ENCODE measurements around the gene LRCH1. TPM values are rescaled to one million over a fixed set of nuclear protein-coding genes. Genes with fewer than 3 reads are reported as not detected.

The LRCH1 gene
- total RNA-seq, 1 donor from 2014 or later, result 12.5 TPM

DNA sequence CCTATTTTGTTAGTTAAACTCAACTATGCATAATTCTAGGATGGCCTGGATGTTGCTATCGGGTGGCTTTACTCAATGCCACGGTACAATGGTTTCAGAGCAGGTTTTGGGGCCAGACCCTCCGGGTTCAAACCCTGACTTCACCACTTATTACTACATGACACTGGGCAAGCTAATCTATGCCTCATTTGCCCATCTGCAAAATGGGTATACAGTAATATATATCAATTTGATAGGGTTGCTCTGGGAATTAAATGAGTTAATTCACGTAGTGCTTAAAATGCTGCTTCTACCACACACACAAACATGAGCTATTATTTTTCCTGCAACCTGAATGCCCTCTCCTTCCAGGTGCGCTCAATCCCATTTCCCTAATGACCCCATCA, 243.2 kb downstream of the LRCH1 start:
- intact Hi-C loops (cut with micrococcal nuclease), result no loop called here
- ATAC-seq, result no peak

DNA sequence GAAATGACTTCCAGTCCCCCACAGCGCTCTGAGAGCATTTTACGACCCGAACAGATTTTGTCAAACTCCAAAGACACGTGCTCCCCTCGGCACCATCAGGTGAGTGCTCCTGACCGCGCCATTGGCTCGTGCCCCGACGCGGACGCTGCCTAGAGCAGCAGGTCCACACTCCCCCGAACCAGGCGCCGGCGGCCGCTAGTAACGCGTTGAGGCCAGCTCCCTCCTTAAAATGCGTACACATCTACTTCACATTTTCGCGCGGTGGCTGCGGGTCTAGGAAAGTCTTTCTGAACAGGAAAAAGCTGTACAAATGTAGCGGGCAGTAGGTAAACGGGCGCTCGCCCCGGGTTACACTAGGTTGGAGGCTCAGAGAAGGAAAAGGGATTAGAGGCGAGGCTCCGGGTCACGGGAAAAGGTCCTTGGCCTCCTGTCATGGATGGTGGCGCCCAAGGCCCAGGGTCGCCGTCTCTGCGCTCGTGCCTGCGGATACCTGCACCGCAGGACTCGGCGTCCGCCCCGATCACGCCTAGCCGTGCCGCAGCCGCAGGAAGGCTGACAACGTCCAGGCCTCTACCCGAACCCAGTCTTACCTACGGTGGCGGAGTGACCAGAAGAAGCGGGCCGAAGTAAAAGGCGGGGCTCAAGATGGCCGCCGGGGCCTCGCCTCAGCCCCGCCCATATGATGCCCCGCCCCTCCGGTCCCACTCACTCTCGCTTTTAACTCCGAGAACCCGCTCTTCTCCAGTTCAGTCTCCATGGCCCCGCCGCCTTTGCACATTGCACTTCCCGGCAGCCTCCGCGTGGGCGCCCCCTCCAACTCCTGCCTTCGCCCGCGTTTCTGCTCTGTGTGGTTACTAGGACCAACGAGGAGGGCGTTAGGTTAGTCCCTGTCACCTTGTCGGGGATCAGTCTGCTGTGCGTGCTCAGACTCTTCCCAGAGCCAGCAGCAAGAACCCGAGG, 243.8 kb downstream of the LRCH1 start, which contains the start of gene ESD:
Gene ESD, minus strand, starts transcription at position 647 of the 960 bp plus-strand sequence. CDS start 5,748 bp downstream, outside the sequence.
- ATAC-seq, result peak; percentile 99
- peak; percentile 97 for DNase-seq
- intact Hi-C loops (cut with micrococcal nuclease), result no loop called here

More for the DNA sequence above, 243.2 kb downstream of the LRCH1 start:
- DNase-seq, result no peak

DNA sequence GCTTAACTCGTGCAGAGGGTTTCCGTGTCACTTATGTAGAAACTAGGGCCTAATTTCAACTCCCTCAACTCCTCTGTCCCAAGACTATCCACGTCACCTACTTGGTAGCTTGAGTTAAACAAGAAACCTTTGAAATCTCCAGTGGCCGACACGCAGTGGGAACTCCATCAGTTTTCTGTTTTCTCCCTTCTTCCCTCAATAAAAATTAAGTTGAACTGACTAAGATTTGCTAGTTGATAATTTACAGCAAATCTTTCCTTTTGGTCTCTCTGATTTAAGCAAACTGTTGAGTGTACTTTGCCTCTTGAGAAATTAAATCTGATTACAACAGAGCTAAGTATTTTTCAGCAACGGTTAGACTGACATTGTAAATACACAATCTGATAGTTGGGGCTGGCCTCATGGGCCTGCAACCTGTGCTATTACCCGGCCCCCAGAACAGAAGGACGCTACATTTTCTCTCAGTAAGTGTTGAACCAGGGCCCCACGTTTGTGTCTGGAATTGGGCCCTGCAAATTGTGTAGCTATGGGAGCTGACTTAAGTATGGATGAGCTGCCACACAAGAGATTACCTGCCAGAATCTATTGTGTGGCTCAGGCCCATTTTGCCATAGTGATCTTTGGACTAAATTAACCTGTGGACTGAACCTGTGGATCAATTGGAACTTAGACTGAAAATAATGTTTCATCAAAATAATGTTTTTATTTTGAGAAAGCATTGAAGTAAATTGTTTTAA, 244.7 kb downstream of the LRCH1 start:
- intact Hi-C loops (cut with micrococcal nuclease), result no loop called here
- ATAC-seq (no peak), DNase-seq (no peak)

DNA sequence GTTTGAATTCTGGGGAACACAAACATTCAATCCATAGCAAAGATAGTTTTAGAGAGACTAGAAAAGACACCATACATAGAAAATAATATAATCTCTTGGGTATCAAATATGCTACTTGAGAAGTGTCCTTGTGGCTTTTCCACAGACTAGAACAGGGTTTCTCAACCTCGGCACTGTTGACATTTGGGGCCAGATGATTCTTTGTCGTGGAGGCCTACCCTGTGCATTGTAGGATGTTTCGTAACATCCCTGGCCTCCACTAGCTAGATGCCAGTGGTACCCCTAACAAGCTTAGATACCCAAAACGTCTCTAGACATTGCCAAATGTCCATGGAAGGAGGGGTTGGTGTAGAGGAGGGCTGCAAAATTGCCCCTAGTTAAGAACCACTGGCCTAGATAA, 246.2 kb downstream of the LRCH1 start:
- intact Hi-C loops (cut with micrococcal nuclease), result no loop called here
- DNase-seq, result no peak
- ATAC-seq, result no peak

DNA sequence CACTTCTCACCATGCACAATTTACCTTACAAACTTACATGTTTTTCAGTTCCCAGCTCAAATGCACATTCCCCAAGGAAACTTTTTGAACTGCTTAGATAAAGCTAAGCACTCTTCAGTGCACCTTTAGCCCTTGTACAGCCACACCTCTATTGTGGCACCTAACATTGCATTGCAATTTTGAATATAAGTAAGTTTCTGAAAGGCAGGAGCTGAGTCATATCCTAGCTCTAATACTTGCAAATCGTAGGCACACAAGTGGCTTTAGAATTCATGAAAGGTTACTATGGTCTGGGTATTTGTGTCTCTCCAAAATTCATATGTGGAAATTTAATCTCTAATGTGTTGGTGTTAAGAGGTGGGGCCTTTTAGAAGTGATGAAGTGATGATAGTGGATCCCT, 248.9 kb downstream of the LRCH1 start:
- ATAC-seq, result no peak
- intact Hi-C loops (cut with micrococcal nuclease), result no loop called here
- no peak for DNase-seq

Other genes with a start within 250 kb of the LRCH1 start
- 0.69 TPM for gene RUBCNL, start 165.9 kb upstream of the LRCH1 start, total RNA-seq
- 102 TPM for gene ESD, start 244.0 kb downstream of the LRCH1 start, total RNA-seq

Data from left ventricle myocardium superior (tissue), 1 donor.